ENCODE data around the gene CELF3.
"Not testable (repeated sequence)": the region's sequence is repeated elsewhere in the genome, so short reads cannot be mapped to it uniquely, and the experiment has no call there.

Gene CELF3

GRCh38 chr1:151689494-151689893, 27.1 kb downstream of the CELF3 start:
- CTCF ChIA-PET = interaction anchor here (1.0 to 2.3 kb wide), 3 partner anchors 9 to 45 kb away, joined by 3 to 8 read pairs (median 3); no protein-coding TSS in a partner anchor
- DNase-seq (ENCODE audit: extremely low spot score) = no peak
- POLR2A ChIA-PET = no interaction called here
- TF ChIP-seq CTCF (IDR thresholded peaks at IDR 0.05; ENCODE audit: control extremely low read depth, extremely low read depth, low read depth, missing control alignments) = no peak

GRCh38 chr1:151686561-151686960, 30.0 kb downstream of the CELF3 start:
- CTCF ChIA-PET = interaction anchor here (1.1 kb wide), 1 partner anchor 13 kb away, joined by 4 read pairs; no protein-coding TSS in a partner anchor
- POLR2A ChIA-PET = no interaction called here

GRCh38 chr1:151684128-151684527, 32.5 kb downstream of the CELF3 start:
- ChIA-PET CTCF (interaction anchor here (0.7 to 1.1 kb wide), 3 partner anchors 9 to 17 kb away, joined by 3 read pairs; no protein-coding TSS in a partner anchor), POLR2A (no interaction called here)
- no peak for DNase-seq (ENCODE audit: extremely low spot score)
- TF ChIP-seq CTCF (IDR thresholded peaks at IDR 0.05; ENCODE audit: control extremely low read depth, extremely low read depth, low read depth, missing control alignments) = no peak

More at GRCh38 chr1:151686561-151686960, 30.0 kb downstream of the CELF3 start:
- no peak for TF ChIP-seq CTCF (IDR thresholded peaks at IDR 0.05; ENCODE audit: control extremely low read depth, extremely low read depth, low read depth, missing control alignments)
- DNase-seq (ENCODE audit: extremely low spot score) = no peak

- DNase-seq (ENCODE audit: extremely low spot score); POLR2A ChIA-PET: not testable (repeated sequence)
- CTCF ChIA-PET = interaction anchor here (1.1 to 3.0 kb wide), 3 partner anchors 14 to 28 kb away, joined by 3 to 9 read pairs (median 7); no protein-coding TSS in a partner anchor
Observed at GRCh38 chr1:151682901-151683300, 33.7 kb downstream of the CELF3 start.

GRCh38 chr1:151681923-151682322, 34.7 kb downstream of the CELF3 start:
- CTCF ChIA-PET = interaction anchor here (2.9 to 3.0 kb wide), 2 partner anchors 13 to 27 kb away, joined by 7 to 9 read pairs; no protein-coding TSS in a partner anchor
- POLR2A ChIA-PET = no interaction called here
- no peak for TF ChIP-seq CTCF (IDR thresholded peaks at IDR 0.05; ENCODE audit: control extremely low read depth, extremely low read depth, low read depth, missing control alignments)
- DNase-seq (ENCODE audit: extremely low spot score) = no peak

- ChIA-PET CTCF (interaction anchor here (2.9 to 3.0 kb wide), 2 partner anchors 12 to 26 kb away, joined by 7 to 9 read pairs; no protein-coding TSS in a partner anchor), POLR2A (no interaction called here)
- no peak for TF ChIP-seq CTCF (IDR thresholded peaks at IDR 0.05; ENCODE audit: control extremely low read depth, extremely low read depth, low read depth, missing control alignments)
- DNase-seq (ENCODE audit: extremely low spot score) = no peak
Observed at GRCh38 chr1:151680826-151681225, 35.8 kb downstream of the CELF3 start.

GRCh38 chr1:151680391-151680790, 36.2 kb downstream of the CELF3 start:
- CTCF ChIA-PET = interaction anchor here (2.9 to 3.0 kb wide), 2 partner anchors 11 to 25 kb away, joined by 7 to 9 read pairs; no protein-coding TSS in a partner anchor
- TF ChIP-seq CTCF (IDR thresholded peaks at IDR 0.05; ENCODE audit: control extremely low read depth, extremely low read depth, low read depth, missing control alignments) = no peak
- DNase-seq (ENCODE audit: extremely low spot score) = no peak
- POLR2A ChIA-PET = interaction anchor here (0.6 kb wide), 1 partner anchor 166 kb away, joined by 3 read pairs; no protein-coding TSS in a partner anchor
